ENCODE measurements around the gene MTRR. TPM values are rescaled to one million over a fixed set of nuclear protein-coding genes. Genes with fewer than 3 reads are reported as not detected.

MTRR gene
- total RNA-seq, 5 donors from 2014 or later (not counting 1 experiment from before 2014, with no cell fraction given), result 66.9 to 90.2 (median 83.0) TPM

GRCh38 chr5:7917130-7918123 lies 48.5 kb downstream of the MTRR start:
- Histone ChIP-seq H3K27ac (ENCODE audit: low read length) (no peak overlapping the region), H3K27me3 (replicated peaks in 1 of 2; ENCODE audit: control insufficient read depth in 2 of 2, extremely low read depth in 1 of 2, insufficient read depth in 2 of 2, low read length in 1 of 2) (peaks cover 0 to 3% of the 10 kb centered on the region in 2 experiments), H3K9me3 (no peaks in the 10 kb centered on the region), H3K36me3 (ENCODE audit: control insufficient read depth in 2 of 2, extremely low read depth in 1 of 2, insufficient read depth in 1 of 2, low read length in 1 of 2) (no peaks in the 10 kb centered on the region), H3K4me1 (ENCODE audit: control insufficient read depth in 1 of 2, extremely low read depth in 1 of 2, insufficient read depth in 2 of 2, low read length in 2 of 2) (no peaks in the 10 kb centered on the region), H3K4me3 (ENCODE audit: control insufficient read depth in 1 of 2, extremely low read depth in 1 of 2, low read length in 1 of 2) (no peak overlapping the region)
- POLR2A ChIA-PET, result no interaction called here
- Mint-ChIP-seq H3K4me3 (no peak overlapping the region), H3K4me1 (no peaks in the 10 kb centered on the region), H3K36me3 (peaks cover 8% of the 10 kb centered on the region), H3K9me3 (peaks cover 9 to 17% (median 13%) of the 10 kb centered on the region in 3 donors), H3K27me3 (peaks cover 9 to 11% of the 10 kb centered on the region in 2 donors), H3K27ac (no peak overlapping the region)
- no peak for ATAC-seq (replicated peaks in 1 of 4)
- WGBS (ENCODE audit: insufficient coverage), result no CpG with 5 or more reads among the region's 5 CpGs
- DNase-seq, result no peak
- CTCF ChIA-PET, result no interaction called here

- H3K4me3 Mint-ChIP-seq, result no peak overlapping the region
- Histone ChIP-seq H3K9me3 (no peaks in the 10 kb centered on the region), H3K27ac (ENCODE audit: low read length) (no peak overlapping the region), H3K4me1 (ENCODE audit: control insufficient read depth in 1 of 2, extremely low read depth in 1 of 2, insufficient read depth in 2 of 2, low read length in 2 of 2) (no peaks in the 10 kb centered on the region), H3K4me3 (ENCODE audit: control insufficient read depth in 1 of 2, extremely low read depth in 1 of 2, low read length in 1 of 2) (no peak overlapping the region), H3K27me3 (replicated peaks in 1 of 2; ENCODE audit: control insufficient read depth in 2 of 2, extremely low read depth in 1 of 2, insufficient read depth in 2 of 2, low read length in 1 of 2) (peaks cover 2 to 21% of the 10 kb centered on the region in 2 experiments), H3K36me3 (ENCODE audit: control insufficient read depth in 2 of 2, extremely low read depth in 1 of 2, insufficient read depth in 1 of 2, low read length in 1 of 2) (no peaks in the 10 kb centered on the region)
- ATAC-seq (replicated peaks in 1 of 4) (no peak), DNase-seq (no peak)
- no peaks in the 10 kb centered on the region for H3K9me3 Mint-ChIP-seq
- H3K27me3 Mint-ChIP-seq, result peaks cover 11 to 14% of the 10 kb centered on the region in 2 donors
- WGBS (ENCODE audit: insufficient coverage), result 68% methylated on average over 4 of the region's 7 CpGs
- ChIA-PET POLR2A (interaction anchor here in 1 of 2 donors (0.6 kb wide), 1 partner anchor 26 kb away, joined by 3 read pairs; no protein-coding TSS in a partner anchor), CTCF (no interaction called here)
- H3K27ac Mint-ChIP-seq, result no peak overlapping the region
- H3K36me3 Mint-ChIP-seq, result no peaks in the 10 kb centered on the region
- peaks cover 0 to 4% (median 0%) of the 10 kb centered on the region in 3 donors for H3K4me1 Mint-ChIP-seq
Measured at GRCh38 chr5:7925961-7926695, 57.2 kb downstream of the MTRR start.

GRCh38 chr5:7926720-7927119 lies 57.8 kb downstream of the MTRR start:
- ChIA-PET POLR2A (no interaction called here), CTCF (no interaction called here)
- H3K36me3 ChIP-seq (ENCODE audit: control insufficient read depth in 2 of 2, extremely low read depth in 1 of 2, insufficient read depth in 1 of 2, low read length in 1 of 2), result no peaks in the 10 kb centered on the region
- H3K4me1 ChIP-seq (ENCODE audit: control insufficient read depth in 1 of 2, extremely low read depth in 1 of 2, insufficient read depth in 2 of 2, low read length in 2 of 2), result no peaks in the 10 kb centered on the region
- peaks cover 2 to 23% of the 10 kb centered on the region in 2 experiments for H3K27me3 ChIP-seq (replicated peaks in 1 of 2; ENCODE audit: control insufficient read depth in 2 of 2, extremely low read depth in 1 of 2, insufficient read depth in 2 of 2, low read length in 1 of 2)
- Mint-ChIP-seq H3K9me3 (no peaks in the 10 kb centered on the region), H3K4me3 (no peak overlapping the region), H3K27me3 (peaks cover 10 to 14% of the 10 kb centered on the region in 2 donors), H3K27ac (no peak overlapping the region), H3K4me1 (peaks cover 0 to 4% (median 0%) of the 10 kb centered on the region in 3 donors), H3K36me3 (no peaks in the 10 kb centered on the region)
- no peak overlapping the region for H3K4me3 ChIP-seq (ENCODE audit: control insufficient read depth in 1 of 2, extremely low read depth in 1 of 2, low read length in 1 of 2)
- DNase-seq (no peak), ATAC-seq (replicated peaks in 1 of 4) (no peak)
- 77% methylated on average over 6 of the region's 6 CpGs for WGBS (ENCODE audit: insufficient coverage)
- no peak overlapping the region for H3K27ac ChIP-seq (ENCODE audit: low read length)
- H3K9me3 ChIP-seq, result no peaks in the 10 kb centered on the region

DNA sequence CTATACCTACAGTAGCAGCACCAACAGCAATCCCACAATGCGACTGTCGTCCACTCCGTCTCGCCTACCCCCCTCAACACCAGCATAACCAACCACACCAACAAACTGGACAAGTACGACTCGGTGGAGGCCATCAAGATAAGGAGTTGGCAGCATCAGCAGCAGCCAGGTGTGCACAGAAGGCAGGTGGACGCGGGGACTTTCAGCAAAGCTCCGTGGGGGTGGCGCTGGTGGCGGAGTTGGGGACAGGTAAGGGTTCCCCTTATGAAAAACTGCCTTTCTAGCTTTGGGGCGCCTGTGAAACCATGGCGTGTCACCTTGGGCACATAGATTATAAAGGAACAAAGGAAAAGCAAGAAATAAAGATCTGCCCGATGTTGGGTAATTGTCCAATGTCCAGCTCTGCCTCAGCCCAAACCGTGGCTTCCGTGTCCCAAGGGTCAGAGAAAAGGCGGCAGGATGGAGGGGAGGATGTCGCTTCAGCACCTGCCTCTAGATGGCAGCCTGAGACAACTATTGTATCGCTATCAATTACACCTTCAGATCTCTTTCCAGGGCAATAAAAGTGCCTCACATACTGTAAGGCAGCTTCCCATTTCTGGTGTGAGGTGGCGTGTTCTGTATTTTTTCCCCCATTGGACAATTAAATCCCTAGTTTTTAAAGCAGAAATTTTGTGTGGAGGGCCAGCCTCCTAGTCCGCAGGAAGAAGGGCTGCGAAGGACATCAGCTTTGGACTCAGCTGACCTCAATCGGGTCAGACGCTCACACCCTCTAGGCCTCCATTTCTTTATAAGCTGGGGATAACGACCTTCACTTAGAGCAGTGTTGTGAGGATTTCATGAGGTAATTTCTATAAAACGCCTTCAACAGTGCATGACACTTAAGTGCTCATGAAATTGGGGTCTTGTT lies 58.8 kb downstream of the MTRR start:
- ATAC-seq (replicated peaks in 1 of 4), result peak in 3 of 4 experiments; percentile 29 to 43 (median 38)

GRCh38 chr5:7930011-7930410 lies 61.1 kb downstream of the MTRR start:
- Histone ChIP-seq H3K27ac (ENCODE audit: low read length) (no peak overlapping the region), H3K36me3 (ENCODE audit: control insufficient read depth in 2 of 2, extremely low read depth in 1 of 2, insufficient read depth in 1 of 2, low read length in 1 of 2) (no peaks in the 10 kb centered on the region), H3K27me3 (replicated peaks in 1 of 2; ENCODE audit: control insufficient read depth in 2 of 2, extremely low read depth in 1 of 2, insufficient read depth in 2 of 2, low read length in 1 of 2) (peaks cover 2 to 32% of the 10 kb centered on the region in 2 experiments), H3K4me1 (ENCODE audit: control insufficient read depth in 1 of 2, extremely low read depth in 1 of 2, insufficient read depth in 2 of 2, low read length in 2 of 2) (no peaks in the 10 kb centered on the region), H3K4me3 (ENCODE audit: control insufficient read depth in 1 of 2, extremely low read depth in 1 of 2, low read length in 1 of 2) (no peak overlapping the region), H3K9me3 (no peaks in the 10 kb centered on the region)
- no peak overlapping the region for H3K4me3 Mint-ChIP-seq
- H3K27me3 Mint-ChIP-seq, result peaks cover 5 to 13% of the 10 kb centered on the region in 2 donors
- POLR2A ChIA-PET, result no interaction called here
- no peaks in the 10 kb centered on the region for H3K9me3 Mint-ChIP-seq
- ATAC-seq (replicated peaks in 1 of 4) (no peak), DNase-seq (no peak)
- CTCF ChIA-PET, result no interaction called here
- H3K4me1 Mint-ChIP-seq, result peaks cover 0 to 4% (median 0%) of the 10 kb centered on the region in 3 donors
- H3K27ac Mint-ChIP-seq, result no peak overlapping the region
- no CpG with 5 or more reads among the region's 5 CpGs for WGBS (ENCODE audit: insufficient coverage)
- H3K36me3 Mint-ChIP-seq, result no peaks in the 10 kb centered on the region

More for the DNA sequence above, 58.8 kb downstream of the MTRR start:
- ChIA-PET CTCF (interaction anchor here in 1 of 2 donors (1.1 kb wide), 1 partner anchor 26 kb away, joined by 3 read pairs; no protein-coding TSS in a partner anchor), POLR2A (no interaction called here)
- Histone ChIP-seq H3K36me3 (ENCODE audit: control insufficient read depth in 2 of 2, extremely low read depth in 1 of 2, insufficient read depth in 1 of 2, low read length in 1 of 2) (no peaks in the 10 kb centered on the region), H3K27ac (ENCODE audit: low read length) (no peak overlapping the region), H3K4me1 (ENCODE audit: control insufficient read depth in 1 of 2, extremely low read depth in 1 of 2, insufficient read depth in 2 of 2, low read length in 2 of 2) (no peaks in the 10 kb centered on the region), H3K4me3 (ENCODE audit: control insufficient read depth in 1 of 2, extremely low read depth in 1 of 2, low read length in 1 of 2) (no peak overlapping the region), H3K27me3 (replicated peaks in 1 of 2; ENCODE audit: control insufficient read depth in 2 of 2, extremely low read depth in 1 of 2, insufficient read depth in 2 of 2, low read length in 1 of 2) (peaks cover 2 to 26% of the 10 kb centered on the region in 2 experiments), H3K9me3 (no peaks in the 10 kb centered on the region)
- H3K36me3 Mint-ChIP-seq, result no peaks in the 10 kb centered on the region
- no peak overlapping the region for H3K4me3 Mint-ChIP-seq
- peak in 13 of 35 experiments; percentile 2 to 46 (median 8) for DNase-seq
- 44% methylated on average over 12 of the region's 26 CpGs for WGBS (ENCODE audit: insufficient coverage)
- no peaks in the 10 kb centered on the region for H3K9me3 Mint-ChIP-seq
- H3K27ac Mint-ChIP-seq, result no peak overlapping the region
- peaks cover 0 to 4% (median 0%) of the 10 kb centered on the region in 3 donors for H3K4me1 Mint-ChIP-seq
- peaks cover 4 to 6% of the 10 kb centered on the region in 2 donors for H3K27me3 Mint-ChIP-seq
